Raji (cell line): ENCODE data around the gene MMP15.

ENCODE experiments used
- POLR2A ChIP-seq: IDR thresholded peaks from 2 replicates; pipeline ENCODE4 v1.6.1; 2011; ENCODE audit warnings: low read depth, low read length, control low read depth; ENCODE audit not compliant: insufficient read depth

Gene MMP15

DNA sequence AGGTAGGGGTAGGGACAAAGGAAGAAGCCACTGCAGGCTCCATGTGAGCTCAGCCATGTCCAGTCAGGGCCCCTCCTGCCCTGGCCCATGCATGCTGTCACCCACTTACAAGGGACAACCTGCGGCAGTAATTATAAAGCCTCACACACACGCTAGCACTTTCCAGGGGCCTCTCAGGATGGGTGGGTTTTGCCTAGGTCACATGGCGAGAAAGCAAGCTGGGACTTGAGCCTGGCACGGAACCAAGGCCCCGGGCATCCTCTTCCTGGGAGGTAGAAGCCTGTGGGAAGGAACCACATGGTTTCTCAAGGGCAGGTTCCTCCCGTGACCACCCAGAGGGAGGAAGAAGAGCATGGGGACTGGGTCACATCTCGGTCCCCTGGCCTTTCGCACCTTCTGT is 32.1 kb upstream of the MMP15 start:
- no peak for TF ChIP-seq POLR2A

DNA sequence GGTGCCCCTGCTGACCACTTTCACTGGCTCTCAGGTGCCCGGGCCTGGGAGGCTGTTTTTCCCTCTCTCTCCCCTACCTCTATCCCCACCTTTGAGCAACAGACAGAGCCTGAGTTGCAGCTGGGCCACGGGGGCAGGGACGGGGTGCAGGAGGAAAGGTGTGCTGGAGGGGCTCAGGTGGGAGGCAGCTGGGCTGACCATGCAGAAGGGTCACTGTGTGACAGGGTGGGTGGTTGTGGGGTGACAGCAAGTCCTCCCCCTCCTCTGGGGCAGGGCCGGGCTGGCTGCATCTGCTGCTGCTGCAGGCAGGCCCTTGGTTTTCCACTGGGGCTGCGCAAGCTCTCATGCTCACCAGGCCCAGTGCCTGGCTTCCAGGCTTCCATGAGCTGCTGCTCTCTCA is 31.7 kb upstream of the MMP15 start:
- TF ChIP-seq POLR2A, result no peak

DNA sequence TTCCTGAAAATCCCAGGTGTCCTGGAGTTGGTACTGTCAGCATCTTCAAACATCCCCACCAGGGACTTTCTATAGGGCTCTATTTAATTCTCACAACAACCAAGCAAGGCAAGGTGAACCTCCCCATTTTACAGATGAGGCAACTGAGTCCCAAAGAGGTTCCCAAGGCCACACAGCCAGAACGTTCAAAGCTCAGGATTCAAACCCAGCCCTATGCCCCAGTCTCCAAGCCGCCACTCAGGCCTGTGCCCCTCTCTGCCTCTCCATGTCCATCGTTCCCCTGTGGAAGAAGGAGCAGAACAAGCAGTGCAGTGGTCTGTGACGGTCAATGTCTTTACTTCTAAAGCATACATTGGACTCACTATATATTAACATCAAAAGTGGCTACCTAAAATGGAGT is 31.2 kb upstream of the MMP15 start:
- TF ChIP-seq POLR2A, result no peak

DNA sequence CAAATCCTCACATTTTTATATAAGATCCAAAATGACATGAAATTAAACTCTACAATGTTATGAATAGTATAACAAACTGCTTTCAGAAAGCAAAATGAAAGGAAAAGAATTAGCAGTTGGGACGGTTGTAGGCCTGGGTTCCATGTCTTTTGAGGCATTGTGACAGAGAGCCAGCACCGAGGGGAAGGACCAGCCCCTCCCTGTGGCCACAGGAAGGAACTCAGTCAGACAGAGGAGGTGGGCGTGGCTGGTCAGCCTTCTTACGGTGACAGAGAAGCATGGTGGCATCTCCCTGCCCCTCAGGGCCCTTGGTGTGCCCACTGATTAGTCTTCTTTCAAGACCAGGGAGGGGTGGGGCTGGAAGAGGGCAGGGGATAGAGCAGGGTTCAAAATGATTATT is 30.8 kb upstream of the MMP15 start:
- TF ChIP-seq POLR2A, result no peak

DNA sequence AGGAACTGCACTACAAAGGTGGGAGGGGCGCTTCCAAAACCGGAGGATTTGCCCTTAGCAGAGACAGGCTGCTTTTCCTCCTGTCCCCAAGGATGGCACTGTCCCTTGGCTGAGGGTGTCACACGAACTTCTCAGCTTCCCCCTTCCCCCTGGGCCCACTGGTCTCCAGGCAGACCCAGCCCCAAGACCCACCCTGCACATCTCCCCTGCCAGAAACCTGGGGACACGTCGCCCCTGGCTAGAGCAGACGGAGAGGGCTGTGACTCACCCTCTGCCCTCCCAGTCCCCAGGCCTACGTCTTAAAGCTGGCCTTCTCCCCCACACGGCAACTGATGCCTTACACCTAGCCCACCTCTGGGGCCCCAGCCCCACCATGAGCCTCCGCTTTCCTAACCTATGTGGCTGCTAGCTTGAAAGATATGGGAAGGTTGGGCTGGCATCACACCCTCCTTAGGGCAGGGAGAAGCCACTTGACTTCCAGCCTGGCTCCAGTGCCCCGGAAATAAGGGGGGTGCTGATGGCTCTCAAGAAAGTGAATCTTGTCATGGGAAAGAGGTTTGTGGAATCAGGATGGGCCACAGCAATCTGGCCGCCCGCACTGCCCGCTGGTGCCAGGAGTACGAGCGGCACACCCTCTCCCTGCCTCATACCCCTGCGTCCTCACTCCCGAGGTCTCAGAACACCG is 29.7 kb upstream of the MMP15 start:
- no peak for TF ChIP-seq POLR2A

DNA sequence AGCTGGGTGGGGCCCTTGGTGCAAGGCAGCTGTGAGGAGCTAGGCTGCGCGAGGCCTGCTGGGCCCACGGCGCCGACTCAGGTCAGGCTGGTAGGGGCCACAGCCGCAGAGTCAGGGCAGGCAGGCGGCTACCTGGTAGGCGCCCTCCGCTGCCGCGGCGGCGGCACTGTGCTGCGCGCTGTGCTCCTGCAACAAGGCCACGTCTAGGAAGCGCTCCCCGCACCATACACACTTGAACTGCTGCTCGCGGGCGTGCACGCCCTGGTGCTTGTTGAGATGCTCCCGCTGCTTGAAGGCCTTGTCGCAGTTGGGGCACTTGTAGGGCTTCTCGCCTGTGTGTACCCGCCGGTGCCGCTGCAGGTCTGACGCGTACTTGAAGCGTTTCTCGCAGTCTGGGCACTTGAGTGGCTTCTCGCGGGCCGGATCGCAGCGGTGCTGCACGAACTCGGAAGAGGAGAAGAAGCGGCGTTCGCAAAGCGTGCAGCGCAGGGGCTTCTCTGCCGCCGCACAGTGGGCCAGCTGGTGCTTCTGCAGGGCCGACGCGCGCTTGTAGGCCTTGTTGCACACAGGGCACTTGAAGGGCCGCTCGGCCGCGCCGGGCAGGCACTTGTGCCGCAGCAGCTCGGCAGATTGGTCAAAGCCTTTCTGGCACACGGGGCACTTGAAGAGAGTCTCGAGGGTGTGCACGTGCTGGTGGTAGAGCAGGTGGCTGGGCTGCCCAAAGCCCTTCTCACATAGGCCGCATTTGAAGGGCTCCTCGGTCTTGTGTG is 29.0 kb upstream of the MMP15 start:
- TF ChIP-seq POLR2A, result no peak

DNA sequence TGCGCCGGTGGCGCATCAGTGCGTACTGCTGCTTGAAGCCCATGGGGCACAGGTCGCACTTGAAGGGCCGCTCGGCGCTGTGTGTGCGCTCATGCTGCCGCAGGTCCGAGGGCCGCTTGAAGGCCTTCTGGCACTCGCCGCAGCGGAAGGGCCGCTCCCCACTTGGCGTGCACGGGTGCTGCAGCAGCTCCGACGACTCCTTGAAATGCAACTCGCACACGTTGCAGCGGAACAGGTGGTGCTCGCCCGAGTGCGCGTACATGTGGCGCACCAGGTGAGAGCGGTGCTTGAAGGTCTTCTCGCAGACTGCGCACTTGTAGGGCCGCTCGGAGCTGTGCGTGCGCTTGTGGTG is 28.4 kb upstream of the MMP15 start:
- no peak for TF ChIP-seq POLR2A

DNA sequence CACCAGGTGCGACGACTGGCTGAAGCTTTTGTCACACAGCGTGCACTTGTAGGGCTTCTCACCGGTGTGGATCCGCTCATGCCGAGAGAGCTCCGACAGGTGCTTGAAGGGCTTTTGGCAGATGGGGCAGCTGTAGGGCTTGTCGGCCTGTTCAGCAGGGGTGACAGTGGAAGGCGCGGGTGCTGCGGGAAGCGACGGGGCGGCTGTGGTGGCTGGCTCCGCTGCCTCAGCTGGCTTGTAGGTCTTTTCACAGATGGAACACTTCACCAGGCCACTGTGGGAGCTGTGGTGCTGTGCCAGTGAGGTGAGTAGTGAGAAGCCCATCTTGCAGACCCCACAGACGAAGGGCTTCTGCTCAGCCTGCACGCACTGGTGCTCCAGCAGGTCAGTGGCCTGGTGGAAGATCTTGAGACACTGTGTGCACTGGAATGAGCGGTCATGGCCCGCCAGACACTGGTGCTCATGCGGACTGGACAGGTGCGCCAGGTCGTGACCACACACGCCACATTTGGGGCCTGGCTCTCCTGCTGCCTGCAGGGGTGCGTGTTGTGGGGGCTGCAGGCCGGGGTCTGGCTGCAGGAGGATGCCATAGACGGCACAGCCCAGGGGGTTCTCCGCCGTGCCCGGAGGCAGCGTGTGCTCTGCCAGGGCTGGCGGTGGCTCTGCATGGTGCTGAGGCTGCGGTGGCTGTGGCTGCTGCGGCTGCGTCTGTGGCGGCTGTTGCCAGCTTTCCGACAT is 27.9 kb upstream of the MMP15 start:
- no peak for TF ChIP-seq POLR2A

DNA sequence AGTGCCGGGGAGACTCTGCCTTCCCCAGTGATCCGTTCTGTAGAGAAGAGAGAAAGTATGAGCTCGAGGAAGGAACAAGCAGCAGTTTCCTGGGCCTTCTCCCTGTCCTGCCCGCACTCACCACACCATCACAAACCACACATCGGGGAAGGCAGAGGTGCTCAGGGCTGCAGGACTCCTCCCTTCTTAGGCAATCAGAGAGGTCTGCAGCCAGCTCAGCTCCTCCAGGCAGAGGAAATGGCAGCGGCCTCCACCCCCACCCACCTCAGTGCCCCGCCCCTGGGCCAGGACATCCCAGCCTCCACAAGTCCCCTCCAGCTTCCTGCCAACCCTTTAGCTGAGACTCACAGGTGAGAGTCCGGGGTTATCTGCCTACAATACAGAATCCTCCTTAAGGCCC is 27.1 kb upstream of the MMP15 start:
- TF ChIP-seq POLR2A, result no peak

DNA sequence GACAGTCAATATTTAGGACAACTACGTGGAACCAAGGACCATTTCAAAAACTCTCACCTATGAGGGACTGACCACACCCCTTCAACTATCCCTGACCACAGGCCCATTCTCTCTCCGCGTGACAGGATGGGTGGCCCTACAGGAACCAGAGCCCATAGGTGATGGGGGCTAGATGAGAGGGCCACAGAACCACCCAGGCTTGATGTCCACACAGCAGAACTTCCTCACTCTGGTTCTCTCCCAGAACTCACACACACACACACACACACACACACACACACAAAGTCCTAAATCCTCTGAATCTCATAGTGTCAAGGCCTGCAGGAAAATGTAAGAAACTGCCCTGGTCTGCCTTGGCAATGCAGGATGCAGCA is 26.6 kb upstream of the MMP15 start:
- no peak for TF ChIP-seq POLR2A

DNA sequence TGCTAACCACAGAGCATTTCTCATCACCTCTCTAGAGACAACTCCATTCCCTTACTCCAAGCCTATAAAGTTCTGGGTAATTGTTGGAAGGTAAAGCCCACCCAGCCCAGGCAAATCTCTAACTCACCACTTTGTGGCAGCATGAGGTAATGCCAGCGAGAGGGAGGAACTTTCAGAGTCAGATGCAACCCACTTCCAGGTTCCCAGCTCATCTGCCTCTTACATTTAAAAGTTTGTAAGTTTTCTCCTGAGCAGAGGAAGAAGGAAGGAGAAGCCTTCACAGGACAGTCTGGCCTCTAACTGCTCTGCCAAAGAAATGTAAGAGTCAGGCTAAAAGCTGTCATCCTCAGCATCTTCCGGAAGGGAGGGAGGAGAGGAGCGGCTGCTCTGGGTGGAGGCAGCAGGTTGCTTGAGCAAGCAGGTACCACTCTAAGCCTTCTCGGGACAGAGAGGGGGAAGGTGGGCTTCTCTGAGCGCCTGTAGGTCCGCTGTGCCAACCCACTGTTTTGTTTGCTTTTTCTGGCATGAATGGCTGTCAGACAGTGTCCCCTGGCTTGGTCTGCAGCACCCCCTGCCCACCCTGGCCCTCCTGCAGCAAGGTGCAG is 26.1 kb upstream of the MMP15 start:
- TF ChIP-seq POLR2A, result no peak

DNA sequence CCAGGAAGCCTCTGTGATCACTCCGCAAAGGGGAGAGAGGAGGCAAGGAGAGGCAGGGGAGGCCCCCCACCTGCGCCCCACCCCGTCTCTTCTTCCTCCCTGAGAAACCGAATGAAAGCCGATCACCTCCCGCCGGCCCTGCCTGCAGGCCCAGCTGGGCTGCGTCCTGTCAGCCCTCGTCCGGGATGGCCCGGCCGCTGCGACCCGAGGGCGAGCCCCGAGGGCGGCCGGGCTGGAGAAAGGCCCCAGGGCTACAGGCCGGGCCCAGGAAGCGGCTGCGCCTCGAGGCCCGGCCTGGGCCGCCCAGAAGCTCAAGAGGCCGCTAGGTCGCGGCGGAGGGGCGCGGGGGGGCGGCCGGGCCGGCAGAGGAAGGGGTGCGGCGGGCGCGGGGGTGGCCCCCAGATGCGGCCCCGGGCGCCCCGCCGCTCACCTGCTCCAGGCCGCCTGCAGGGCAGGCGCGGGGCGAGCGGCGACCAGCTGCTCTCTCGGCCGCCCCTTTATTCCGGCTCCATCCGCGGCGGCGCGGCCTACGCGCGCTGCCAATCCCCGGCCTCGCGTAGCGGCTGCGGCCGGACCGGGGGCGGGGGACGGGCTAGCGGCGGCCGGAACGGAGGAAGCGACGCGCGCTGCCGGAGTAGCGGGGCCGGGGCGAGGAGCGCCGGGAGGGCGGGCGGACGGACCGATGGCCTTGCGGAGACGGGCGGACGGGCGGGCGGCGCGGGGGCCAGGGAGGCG is 25.4 kb upstream of the MMP15 start, which contains the start of gene ZNF319:
TSS of gene ZNF319 (minus strand) at position 702 of the 735 bp plus-strand sequence. CDS start 2,407 bp downstream, outside the sequence.
- TF ChIP-seq POLR2A, result no peak

DNA sequence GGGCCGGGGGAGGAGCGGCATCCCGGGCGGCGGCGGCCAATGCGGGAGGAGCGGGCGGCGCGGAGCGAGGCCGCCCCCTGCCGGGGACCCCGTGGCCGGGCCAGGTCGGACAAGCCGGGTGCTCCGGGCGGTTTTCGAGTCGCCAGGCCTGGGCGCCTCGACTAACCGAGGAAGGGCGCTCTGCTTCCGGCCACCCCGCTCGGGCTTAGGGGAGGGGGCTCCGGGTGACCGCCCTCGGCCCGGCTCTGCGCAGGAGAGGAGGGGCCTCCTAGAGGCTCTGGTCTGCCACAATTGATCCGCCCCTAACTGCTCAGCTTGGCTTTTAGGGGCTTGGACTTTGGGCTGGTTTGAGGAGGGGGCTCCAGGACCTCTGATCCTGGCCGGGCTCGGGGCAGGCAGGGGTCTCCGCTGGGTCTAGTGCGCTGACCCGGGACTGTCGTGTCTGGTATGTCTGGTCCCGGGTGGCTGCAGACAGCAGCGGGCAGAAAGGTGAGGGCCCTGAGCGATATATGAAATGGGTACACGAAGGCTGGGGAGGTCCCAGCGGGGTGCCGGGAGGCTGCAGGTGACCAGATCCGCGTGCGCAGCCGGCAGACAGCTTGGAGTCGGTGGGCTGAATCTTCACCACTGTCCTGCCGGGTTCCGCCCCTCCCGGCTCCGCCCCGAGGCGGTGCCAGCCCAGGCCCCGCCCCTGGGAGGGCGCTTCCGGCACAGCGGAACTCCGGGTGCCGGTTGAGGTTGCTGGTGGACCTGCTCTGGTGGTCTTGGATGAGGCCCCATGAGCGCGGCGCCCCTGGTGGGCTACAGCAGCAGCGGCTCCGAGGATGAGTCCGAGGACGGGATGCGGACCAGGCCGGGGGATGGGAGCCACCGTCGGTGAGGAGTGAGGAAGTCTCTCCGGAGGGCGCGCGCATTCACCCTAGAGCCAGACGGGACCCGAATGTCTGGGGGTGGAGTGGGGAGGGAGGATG is 24.6 kb upstream of the MMP15 start, which contains the start of gene USB1:
TSS of gene USB1 (plus strand) at position 702 of the 971 bp plus-strand sequence. CDS start at position 779, 77 bp downstream.
- TF ChIP-seq POLR2A, result peak; percentile 90
